Astrocyte (in vitro differentiated cells and primary cell): ENCODE measurements around the gene GJC3.
"Not testable (repeated sequence)": the region's sequence is repeated elsewhere in the genome, so short reads cannot be mapped to it uniquely, and the experiment has no call there.

Experiments
- EZH2 ChIP-seq: IDR thresholded peaks from 2 replicates; pipeline ENCODE4 v1.6.1; 2012; ENCODE audit warnings: mild to moderate bottlenecking, low read length, inconsistent platforms; ENCODE audit not compliant: insufficient read depth
- TF ChIP-seq, protein P1 (sequence below): IDR thresholded peaks from 2 replicates; pipeline ENCODE4 v1.5.1; 2011; ENCODE audit warnings: low read depth, mild to moderate bottlenecking, inconsistent platforms, low read length, moderate library complexity; ENCODE audit not compliant: insufficient read depth

GRCh38 chr7:99888366-99888765 is 41.1 kb downstream of the GJC3 start:
- TF ChIP-seq, protein P1, sequence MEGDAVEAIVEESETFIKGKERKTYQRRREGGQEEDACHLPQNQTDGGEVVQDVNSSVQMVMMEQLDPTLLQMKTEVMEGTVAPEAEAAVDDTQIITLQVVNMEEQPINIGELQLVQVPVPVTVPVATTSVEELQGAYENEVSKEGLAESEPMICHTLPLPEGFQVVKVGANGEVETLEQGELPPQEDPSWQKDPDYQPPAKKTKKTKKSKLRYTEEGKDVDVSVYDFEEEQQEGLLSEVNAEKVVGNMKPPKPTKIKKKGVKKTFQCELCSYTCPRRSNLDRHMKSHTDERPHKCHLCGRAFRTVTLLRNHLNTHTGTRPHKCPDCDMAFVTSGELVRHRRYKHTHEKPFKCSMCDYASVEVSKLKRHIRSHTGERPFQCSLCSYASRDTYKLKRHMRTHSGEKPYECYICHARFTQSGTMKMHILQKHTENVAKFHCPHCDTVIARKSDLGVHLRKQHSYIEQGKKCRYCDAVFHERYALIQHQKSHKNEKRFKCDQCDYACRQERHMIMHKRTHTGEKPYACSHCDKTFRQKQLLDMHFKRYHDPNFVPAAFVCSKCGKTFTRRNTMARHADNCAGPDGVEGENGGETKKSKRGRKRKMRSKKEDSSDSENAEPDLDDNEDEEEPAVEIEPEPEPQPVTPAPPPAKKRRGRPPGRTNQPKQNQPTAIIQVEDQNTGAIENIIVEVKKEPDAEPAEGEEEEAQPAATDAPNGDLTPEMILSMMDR, result not testable (repeated sequence)
- not testable (repeated sequence) for TF ChIP-seq EZH2
